ENCODE measurements around the gene CELA2A. TPM values are rescaled to one million over a fixed set of nuclear protein-coding genes. Genes with fewer than 3 reads are reported as not detected.

CELA2A gene
- polyA plus RNA-seq, 1 of the 3 experiments (the other 2 are of a cell fraction), result not detected

DNA sequence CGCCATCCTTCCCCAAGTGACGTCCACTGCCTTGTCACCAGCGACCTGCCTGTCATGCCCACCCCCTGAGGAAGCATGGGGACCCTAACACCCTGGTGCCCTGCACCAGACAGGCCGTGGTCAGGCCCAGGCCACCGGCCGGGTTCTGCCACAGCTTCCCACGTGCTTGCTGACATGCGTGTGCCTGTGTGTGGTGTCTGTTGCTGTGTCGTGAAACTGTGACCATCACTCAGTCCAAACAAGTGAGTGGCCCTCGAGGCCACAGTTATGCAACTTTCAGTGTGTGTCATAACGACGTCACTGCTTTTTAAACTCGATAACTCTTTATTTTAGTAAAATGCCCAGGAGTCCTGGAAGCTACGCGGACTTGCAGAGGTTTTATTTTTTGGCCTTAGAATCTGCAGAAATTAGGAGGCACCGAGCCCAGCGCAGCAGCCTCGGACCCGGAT is 26.8 kb upstream of the CELA2A start:
- H3K4me3 ChIP-seq (ENCODE audit: low read depth in 2 of 2, low read length in 1 of 2), result no peak overlapping the region
- H3K79me2 ChIP-seq (ENCODE audit: insufficient read depth), result peaks cover 4% of the 10 kb centered on the region
- H3K9me3 ChIP-seq, result no peaks in the 10 kb centered on the region
- peaks cover 3% of the 10 kb centered on the region for H3F3A ChIP-seq (replicated peaks; ENCODE audit: insufficient read depth)
- TF ChIP-seq, protein P1, sequence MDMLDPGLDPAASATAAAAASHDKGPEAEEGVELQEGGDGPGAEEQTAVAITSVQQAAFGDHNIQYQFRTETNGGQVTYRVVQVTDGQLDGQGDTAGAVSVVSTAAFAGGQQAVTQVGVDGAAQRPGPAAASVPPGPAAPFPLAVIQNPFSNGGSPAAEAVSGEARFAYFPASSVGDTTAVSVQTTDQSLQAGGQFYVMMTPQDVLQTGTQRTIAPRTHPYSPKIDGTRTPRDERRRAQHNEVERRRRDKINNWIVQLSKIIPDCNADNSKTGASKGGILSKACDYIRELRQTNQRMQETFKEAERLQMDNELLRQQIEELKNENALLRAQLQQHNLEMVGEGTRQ (IDR thresholded peaks at IDR 0.05; ENCODE audit: borderline replicate concordance, low read depth, low read length), result no peak
- no peak for TF ChIP-seq FOXM1 (IDR thresholded peaks at IDR 0.05; ENCODE audit: low read depth)
- TF ChIP-seq, protein P2, sequence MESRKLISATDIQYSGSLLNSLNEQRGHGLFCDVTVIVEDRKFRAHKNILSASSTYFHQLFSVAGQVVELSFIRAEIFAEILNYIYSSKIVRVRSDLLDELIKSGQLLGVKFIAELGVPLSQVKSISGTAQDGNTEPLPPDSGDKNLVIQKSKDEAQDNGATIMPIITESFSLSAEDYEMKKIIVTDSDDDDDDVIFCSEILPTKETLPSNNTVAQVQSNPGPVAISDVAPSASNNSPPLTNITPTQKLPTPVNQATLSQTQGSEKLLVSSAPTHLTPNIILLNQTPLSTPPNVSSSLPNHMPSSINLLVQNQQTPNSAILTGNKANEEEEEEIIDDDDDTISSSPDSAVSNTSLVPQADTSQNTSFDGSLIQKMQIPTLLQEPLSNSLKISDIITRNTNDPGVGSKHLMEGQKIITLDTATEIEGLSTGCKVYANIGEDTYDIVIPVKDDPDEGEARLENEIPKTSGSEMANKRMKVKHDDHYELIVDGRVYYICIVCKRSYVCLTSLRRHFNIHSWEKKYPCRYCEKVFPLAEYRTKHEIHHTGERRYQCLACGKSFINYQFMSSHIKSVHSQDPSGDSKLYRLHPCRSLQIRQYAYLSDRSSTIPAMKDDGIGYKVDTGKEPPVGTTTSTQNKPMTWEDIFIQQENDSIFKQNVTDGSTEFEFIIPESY (IDR thresholded peaks at IDR 0.05; ENCODE audit: borderline replicate concordance, low read depth), result no peak
- TF ChIP-seq FOSL2 (IDR thresholded peaks at IDR 0.05; ENCODE audit: borderline replicate concordance, low read depth), result no peak
- no peak for TF ChIP-seq TCF12 (IDR thresholded peaks at IDR 0.05)
- no peak for TF ChIP-seq RFX5 (IDR thresholded peaks at IDR 0.05; ENCODE audit: low read length)
- TF ChIP-seq SMC3 (IDR thresholded peaks at IDR 0.05; ENCODE audit: low read depth, low read length), result no peak
- TF ChIP-seq, protein P3, sequence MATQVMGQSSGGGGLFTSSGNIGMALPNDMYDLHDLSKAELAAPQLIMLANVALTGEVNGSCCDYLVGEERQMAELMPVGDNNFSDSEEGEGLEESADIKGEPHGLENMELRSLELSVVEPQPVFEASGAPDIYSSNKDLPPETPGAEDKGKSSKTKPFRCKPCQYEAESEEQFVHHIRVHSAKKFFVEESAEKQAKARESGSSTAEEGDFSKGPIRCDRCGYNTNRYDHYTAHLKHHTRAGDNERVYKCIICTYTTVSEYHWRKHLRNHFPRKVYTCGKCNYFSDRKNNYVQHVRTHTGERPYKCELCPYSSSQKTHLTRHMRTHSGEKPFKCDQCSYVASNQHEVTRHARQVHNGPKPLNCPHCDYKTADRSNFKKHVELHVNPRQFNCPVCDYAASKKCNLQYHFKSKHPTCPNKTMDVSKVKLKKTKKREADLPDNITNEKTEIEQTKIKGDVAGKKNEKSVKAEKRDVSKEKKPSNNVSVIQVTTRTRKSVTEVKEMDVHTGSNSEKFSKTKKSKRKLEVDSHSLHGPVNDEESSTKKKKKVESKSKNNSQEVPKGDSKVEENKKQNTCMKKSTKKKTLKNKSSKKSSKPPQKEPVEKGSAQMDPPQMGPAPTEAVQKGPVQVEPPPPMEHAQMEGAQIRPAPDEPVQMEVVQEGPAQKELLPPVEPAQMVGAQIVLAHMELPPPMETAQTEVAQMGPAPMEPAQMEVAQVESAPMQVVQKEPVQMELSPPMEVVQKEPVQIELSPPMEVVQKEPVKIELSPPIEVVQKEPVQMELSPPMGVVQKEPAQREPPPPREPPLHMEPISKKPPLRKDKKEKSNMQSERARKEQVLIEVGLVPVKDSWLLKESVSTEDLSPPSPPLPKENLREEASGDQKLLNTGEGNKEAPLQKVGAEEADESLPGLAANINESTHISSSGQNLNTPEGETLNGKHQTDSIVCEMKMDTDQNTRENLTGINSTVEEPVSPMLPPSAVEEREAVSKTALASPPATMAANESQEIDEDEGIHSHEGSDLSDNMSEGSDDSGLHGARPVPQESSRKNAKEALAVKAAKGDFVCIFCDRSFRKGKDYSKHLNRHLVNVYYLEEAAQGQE (IDR thresholded peaks at IDR 0.05; ENCODE audit: low read depth, low read length), result no peak
- TF ChIP-seq, protein P4, sequence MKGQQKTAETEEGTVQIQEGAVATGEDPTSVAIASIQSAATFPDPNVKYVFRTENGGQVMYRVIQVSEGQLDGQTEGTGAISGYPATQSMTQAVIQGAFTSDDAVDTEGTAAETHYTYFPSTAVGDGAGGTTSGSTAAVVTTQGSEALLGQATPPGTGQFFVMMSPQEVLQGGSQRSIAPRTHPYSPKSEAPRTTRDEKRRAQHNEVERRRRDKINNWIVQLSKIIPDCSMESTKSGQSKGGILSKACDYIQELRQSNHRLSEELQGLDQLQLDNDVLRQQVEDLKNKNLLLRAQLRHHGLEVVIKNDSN (IDR thresholded peaks at IDR 0.05; ENCODE audit: borderline replicate concordance, low read depth), result no peak
- TF ChIP-seq TAF1 (IDR thresholded peaks at IDR 0.05; ENCODE audit: borderline replicate concordance, low read depth, low read length), result no peak
- no peak for TF ChIP-seq EP300 (IDR thresholded peaks at IDR 0.05; ENCODE audit: borderline replicate concordance in 1 of 2, low read depth in 1 of 2, low read length in 1 of 2)
- TF ChIP-seq, protein P5, sequence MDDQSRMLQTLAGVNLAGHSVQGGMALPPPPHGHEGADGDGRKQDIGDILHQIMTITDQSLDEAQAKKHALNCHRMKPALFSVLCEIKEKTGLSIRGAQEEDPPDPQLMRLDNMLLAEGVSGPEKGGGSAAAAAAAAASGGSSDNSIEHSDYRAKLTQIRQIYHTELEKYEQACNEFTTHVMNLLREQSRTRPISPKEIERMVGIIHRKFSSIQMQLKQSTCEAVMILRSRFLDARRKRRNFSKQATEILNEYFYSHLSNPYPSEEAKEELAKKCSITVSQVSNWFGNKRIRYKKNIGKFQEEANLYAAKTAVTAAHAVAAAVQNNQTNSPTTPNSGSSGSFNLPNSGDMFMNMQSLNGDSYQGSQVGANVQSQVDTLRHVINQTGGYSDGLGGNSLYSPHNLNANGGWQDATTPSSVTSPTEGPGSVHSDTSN (IDR thresholded peaks at IDR 0.05), result no peak
- TF ChIP-seq FOXJ3 (CRISPR knock-in tag; IDR thresholded peaks at IDR 0.05), result no peak
- TF ChIP-seq ELF1 (IDR thresholded peaks at IDR 0.05), result no peak
- no peak for TF ChIP-seq NFIC (IDR thresholded peaks at IDR 0.05; ENCODE audit: borderline replicate concordance)
- no peaks in the 10 kb centered on the region for H3K9me2 ChIP-seq
- H3K4me2 ChIP-seq, result no peak overlapping the region
- no peak overlapping the region for H3K27ac ChIP-seq (ENCODE audit: low read depth in 2 of 2, low read length in 1 of 2)
- no peak overlapping the region for H2AFZ ChIP-seq (ENCODE audit: low read depth)
- no peaks in the 10 kb centered on the region; a peak in 1 of 4 replicates for H3K4me1 ChIP-seq (ENCODE audit: control insufficient read depth in 1 of 2, insufficient read depth in 2 of 2, low read depth in 1 of 2, low read length in 1 of 2)
- peaks cover 4 to 7% of the 10 kb centered on the region in 2 experiments for H3K36me3 ChIP-seq (replicated peaks in 1 of 2; ENCODE audit: control insufficient read depth in 1 of 2, insufficient read depth in 2 of 2, low read length in 1 of 2)
- ChIA-PET CTCF (interaction anchor here (0.8 to 14.9 kb wide), 6 partner anchors 18 to 277 kb away, joined by 3 to 311 read pairs (median 10); partner anchors contain the start of gene EFHD2), POLR2A (no interaction called here)
- no peaks in the 10 kb centered on the region for H4K20me1 ChIP-seq (ENCODE audit: insufficient read depth)
- H3K9ac ChIP-seq, result no peak overlapping the region
- no peaks in the 10 kb centered on the region for H3K27me3 ChIP-seq (ENCODE audit: insufficient read depth)
- 74% methylated on average over 14 of the region's 19 CpGs for WGBS (ENCODE audit: low lambda C conversion rate)
- peak; percentile 23 for DNase-seq

Data from SK-N-SH (cell line).